Fibroblast of the conjunctiva (primary cell): Measurements from ENCODE around the gene TBL3.
A peak's percentile ranks its signal among the peaks of the same experiment; 100 is the strongest.
"Not testable (repeated sequence)": the region's sequence is repeated elsewhere in the genome, so short reads cannot be mapped to it uniquely, and the experiment has no call there.

ENCODE experiments used
- DNase-seq: peaks from one replicate; pipeline ENCODE4 v3.0.0-alpha.2; 2010; ENCODE audit warnings: low read depth

Gene TBL3

GRCh38 chr16:1999866-2000514 is 28.1 kb downstream of the TBL3 start:
- no peak for DNase-seq

- no peak for DNase-seq
These were observed 29.2 kb downstream of the TBL3 start for GRCh38 chr16:2001035-2001434.

GRCh38 chr16:2001456-2002355 is 29.9 kb downstream of the TBL3 start:
- no peak for DNase-seq

GRCh38 chr16:2002406-2003230 is 30.8 kb downstream of the TBL3 start:
- DNase-seq, result no peak

GRCh38 chr16:2003231-2003826 is 31.5 kb downstream of the TBL3 start:
- no peak for DNase-seq

- DNase-seq, result peak; percentile 72
These were observed 32.2 kb downstream of the TBL3 start for GRCh38 chr16:2003827-2004641.

- DNase-seq, result no peak
These were observed 33.1 kb downstream of the TBL3 start for GRCh38 chr16:2004795-2005517.

- no peak for DNase-seq
These were observed 33.8 kb downstream of the TBL3 start for GRCh38 chr16:2005646-2006045.

GRCh38 chr16:2006317-2006716 is 34.5 kb downstream of the TBL3 start:
- no peak for DNase-seq

- DNase-seq, result no peak
These were observed 35.4 kb downstream of the TBL3 start for GRCh38 chr16:2007081-2007836.

GRCh38 chr16:2008009-2008526 is 36.2 kb downstream of the TBL3 start:
- peak; percentile 79 for DNase-seq

- DNase-seq, result no peak
These were observed 36.8 kb downstream of the TBL3 start for GRCh38 chr16:2008631-2009163.

GRCh38 chr16:2009164-2009711 is 37.4 kb downstream of the TBL3 start:
- DNase-seq, result no peak

GRCh38 chr16:2009791-2010510 is 38.1 kb downstream of the TBL3 start, which contains the start of gene ZNF598:
Gene ZNF598 (minus strand): TSS chr16:2009821.
- no peak for DNase-seq

GRCh38 chr16:2011726-2012125 is 39.9 kb downstream of the TBL3 start:
- DNase-seq, result not testable (repeated sequence)

- no peak for DNase-seq
These were observed 41.7 kb downstream of the TBL3 start for GRCh38 chr16:2013527-2013926.

- DNase-seq, result peak; percentile 70
These were observed 43.5 kb downstream of the TBL3 start for GRCh38 chr16:2015117-2015946.

- no peak for DNase-seq
These were observed 44.0 kb downstream of the TBL3 start for GRCh38 chr16:2015947-2016208.
